NCI-H1436 (cell line): ENCODE measurements around the gene UCP3.
"Not testable (repeated sequence)": the region's sequence is repeated elsewhere in the genome, so short reads cannot be mapped to it uniquely, and the experiment has no call there.

Experiments
- DNase-seq: peaks from one replicate; lab custom pipeline; 2025; lab: John Stamatoyannopoulos, UW

UCP3 gene

DNA sequence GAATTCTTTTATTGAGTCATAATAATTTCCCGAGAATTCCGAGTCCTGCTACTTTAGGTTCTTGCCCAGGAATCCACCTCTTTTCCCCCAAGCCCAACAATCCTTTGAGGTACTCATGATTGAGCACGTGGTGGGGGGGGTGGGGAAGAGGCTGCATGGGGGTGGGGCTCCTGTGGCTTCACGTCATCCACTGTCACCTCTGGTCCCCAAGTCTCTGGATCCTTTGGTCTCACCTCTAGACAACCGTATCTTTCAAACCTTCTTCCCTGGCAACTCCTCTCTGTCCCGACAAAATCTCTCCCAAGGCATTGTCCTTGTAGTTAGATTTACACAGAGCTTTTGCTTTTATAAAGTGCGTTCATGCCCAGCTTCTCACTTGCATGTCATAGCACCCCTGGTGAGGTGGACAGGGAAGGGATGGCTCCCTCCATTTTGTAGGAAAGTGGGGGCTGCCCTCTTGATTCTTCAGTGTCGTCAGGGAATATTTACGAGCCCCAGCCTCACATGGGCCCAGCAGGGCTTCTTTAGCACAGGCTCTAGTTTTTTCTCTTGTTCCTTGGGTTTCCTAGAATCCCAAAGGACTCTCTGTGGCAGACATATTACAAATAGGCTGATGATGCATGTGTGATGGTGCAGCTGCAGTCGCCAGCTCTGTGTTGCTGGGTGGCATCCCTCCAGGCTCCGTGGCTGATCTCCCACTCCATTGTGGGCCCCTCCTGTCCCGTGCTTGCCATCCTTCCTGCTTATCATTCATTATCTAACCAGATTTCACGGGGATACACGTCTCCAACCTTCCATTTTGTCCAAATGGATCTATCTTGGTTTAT, 8.4 kb downstream of the UCP3 start:
- no peak for DNase-seq

DNA sequence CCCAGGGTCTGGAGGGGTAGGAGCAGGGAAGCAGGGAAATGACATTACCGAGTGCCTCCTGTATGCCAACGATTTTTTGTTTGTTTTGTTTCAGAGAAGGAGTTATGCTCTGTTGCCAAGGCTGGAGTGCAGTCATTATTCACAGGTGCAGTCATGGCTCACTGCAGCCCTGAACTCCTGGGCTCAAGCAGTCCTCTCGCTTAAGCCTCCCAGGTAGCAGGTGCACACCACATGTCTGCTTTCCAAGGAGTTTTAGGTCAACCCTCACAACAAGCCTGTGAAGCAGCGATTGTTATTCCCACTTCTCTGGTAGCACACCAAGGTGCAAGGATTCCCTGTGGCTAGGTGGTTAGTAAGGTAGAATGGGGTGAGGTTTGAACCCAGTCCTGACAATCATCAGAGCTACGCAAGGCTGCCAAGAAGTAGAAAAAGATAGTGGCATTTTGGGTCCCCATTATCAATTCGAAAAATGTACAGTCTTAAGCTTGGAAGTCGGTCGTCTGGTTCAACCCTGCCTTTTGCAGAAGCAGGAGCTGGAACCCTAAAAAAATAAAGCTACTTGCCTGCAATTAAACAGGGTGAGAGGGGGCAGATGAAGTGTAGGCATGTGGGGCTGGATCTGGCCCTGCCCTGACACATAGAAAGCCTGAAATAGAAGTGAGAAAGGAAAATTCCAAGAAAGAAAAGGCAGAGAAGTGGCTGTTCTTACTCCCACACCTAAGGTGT, 9.1 kb downstream of the UCP3 start:
- peak; percentile 20 for DNase-seq

DNA sequence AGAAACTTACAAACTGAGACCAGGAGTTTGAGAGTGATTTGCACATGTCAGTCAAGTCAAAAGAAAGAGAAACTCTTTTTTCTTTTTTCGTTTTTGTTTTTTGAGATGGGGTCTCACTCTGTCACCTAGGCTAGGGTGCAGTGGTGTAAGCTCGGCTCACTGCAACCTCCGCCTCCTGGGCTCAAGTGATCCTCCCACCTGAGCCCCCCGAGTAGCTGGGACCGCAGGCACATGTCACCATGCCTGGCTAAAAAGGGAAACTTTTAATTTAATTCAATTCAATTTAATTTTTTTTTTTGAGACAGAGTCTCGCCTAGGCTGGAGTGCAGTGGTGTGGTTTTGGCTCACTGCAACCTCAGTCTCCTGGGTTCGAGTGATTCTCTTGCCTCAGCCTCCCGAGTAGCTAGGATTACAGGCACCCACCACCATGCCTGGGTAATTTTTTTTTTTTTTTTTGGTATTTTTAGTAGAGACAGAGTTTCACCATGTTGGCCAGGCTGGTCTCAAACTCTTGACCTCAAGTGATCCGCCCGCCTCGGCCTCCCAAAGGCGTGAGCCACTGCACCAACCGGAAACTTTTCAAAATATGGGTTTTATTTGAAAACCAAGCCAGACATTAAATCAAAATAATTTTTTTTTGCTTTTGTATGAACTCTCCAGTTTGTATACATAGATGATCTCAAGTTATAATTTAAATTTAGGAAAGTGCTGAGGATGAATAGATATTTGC, 9.9 kb downstream of the UCP3 start:
- DNase-seq = no peak

DNA sequence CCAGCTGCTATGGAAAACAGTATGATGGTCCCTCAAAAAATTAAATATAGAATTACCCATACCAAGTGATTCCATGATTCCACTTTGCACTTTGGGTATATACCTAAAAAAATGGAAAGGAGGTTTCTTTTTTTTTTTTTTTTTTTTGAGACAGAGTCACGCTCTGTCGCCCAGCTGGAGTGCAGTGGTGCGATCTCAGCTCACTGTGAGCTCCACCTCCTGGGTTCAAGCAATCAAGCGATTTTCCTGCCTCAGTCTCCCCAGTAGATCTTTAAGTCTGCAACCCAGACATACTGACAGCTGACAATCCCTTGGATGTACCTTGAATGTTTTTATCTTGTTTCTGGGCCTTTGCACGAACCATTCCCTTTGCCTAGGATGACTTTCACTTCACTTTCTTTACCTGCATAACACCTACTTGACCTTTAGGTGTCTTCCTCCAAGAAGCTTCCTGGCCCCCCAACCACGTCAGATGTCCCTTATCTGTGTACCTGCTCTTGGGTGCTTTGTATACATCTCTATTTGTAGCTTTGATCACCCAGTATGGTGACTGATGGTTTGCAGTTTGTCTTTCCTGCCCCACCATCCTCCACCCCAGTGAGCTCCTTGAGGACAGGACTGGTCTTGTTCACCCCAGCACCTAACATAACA, 11.6 kb downstream of the UCP3 start:
- DNase-seq = no peak

DNA sequence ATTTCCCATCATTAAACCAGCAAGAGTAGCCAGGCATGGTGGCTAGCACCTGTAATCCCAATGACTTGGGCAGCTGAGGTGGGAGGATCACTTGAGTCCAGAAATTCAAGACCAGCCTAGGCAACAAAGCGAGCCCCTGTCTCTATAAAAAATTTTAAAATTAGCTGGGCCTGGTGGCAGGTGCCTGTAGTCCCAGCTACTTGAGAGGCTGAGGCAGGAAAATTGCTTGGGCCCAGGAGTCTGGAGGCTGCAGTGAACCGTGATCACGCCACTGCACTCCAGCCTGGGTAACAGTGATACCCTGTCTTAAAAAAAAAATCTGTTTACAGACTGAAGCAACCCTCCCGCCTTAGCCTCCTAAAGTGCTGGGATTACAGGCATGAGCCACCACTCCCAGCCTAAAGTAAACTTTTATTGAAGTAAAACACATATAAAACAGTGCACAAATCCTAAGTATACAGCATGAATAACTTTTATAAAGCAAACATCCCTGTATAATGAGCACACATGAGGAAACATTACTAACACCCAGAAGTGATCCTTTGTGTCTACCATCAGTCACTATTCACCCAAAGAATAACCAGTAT, 12.6 kb downstream of the UCP3 start:
- no peak for DNase-seq

GRCh38 chr11:73995731-73996130, 13.2 kb downstream of the UCP3 start:
- no peak for DNase-seq

GRCh38 chr11:73995247-73995646, 13.6 kb downstream of the UCP3 start:
- no peak for DNase-seq

- no peak for DNase-seq
These were observed 17.3 kb downstream of the UCP3 start for GRCh38 chr11:73991471-73992006.

DNA sequence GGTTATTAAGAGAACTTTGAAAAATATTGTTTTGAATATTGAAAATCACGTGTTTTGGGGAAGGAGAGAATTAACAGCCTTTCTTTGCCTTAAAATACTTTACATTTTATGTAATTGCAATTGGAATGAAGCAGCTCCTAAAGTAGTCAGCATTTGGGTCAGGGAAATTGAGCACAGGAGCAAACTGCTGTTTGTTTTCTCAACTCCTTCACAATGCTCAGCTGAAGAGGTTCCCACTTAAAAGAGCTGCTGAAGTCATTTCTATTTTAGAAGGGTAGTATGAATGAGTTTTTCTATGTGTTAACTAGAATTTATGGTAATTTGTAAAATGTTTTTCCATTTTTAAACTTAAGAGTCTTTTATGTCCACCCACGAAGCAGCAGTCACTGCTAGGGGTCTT, 18.2 kb downstream of the UCP3 start:
- no peak for DNase-seq

DNA sequence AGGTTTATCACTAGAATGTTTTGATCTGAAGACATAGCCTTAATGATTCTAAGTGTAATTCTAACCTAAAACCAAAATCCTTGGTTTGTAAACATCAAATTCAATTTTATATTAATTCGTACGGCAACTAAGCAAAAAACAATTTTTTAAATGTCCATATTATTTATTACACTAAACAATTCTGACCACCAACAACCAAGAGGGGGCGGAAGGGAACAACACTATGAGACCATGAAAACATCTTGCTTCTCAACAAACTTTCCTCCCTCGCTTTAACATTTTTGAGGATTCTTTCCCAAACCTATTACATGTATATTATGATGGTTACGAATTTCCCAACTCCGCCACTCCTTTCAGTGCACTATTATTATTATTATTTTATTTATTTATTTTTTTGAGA, 19.7 kb downstream of the UCP3 start:
- no peak for DNase-seq

- no peak for DNase-seq
These were observed 20.7 kb downstream of the UCP3 start for GRCh38 chr11:73988227-73988626.

GRCh38 chr11:73985661-73986060, 23.2 kb downstream of the UCP3 start:
- not testable (repeated sequence) for DNase-seq

- no peak for DNase-seq
These were observed 24.9 kb downstream of the UCP3 start for GRCh38 chr11:73983741-73984538.

GRCh38 chr11:73982990-73983740, 25.7 kb downstream of the UCP3 start:
- DNase-seq = peak; percentile 96

GRCh38 chr11:73982595-73982989, 26.3 kb downstream of the UCP3 start, which contains the start of gene UCP2:
TSS of gene UCP2 (minus strand) at chr11:73982843. CDS start at chr11:73978378, 4,465 bp downstream.
- peak; percentile 83 for DNase-seq

- no peak for DNase-seq
These were observed 27.7 kb downstream of the UCP3 start for GRCh38 chr11:73981051-73981805.

- DNase-seq = peak; percentile 35
These were observed 28.6 kb downstream of the UCP3 start for GRCh38 chr11:73980001-73980961.

DNA sequence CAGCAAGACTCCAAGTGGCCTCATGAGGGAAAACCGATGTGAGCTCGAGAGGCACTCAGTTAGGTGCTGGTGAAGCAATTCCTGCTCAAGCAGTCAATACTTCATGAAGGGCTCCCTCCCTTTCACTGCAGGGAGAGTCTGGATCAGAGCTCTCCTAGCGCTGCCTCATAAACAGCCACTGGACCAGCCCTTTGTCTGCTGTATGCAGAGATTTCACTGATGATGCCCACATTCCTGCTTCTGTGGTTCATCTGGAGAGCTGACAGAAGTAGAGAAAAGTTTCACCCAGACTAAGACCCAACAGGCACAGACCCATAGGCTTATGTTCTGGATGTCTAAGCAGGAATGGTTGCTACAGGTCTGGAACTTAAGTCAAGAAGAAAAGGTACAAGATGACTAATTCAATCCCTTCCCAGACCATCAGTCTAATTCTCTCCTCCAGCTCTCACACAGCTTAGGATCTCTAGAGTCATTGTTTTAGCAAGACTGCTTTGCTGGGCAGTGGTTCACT, 30.3 kb downstream of the UCP3 start:
- no peak for DNase-seq
